Measurements from ENCODE around the gene CCR8. TPM values are rescaled to one million over a fixed set of nuclear protein-coding genes. Genes with fewer than 3 reads are reported as not detected.
"Not testable (repeated sequence)": the region's sequence is repeated elsewhere in the genome, so short reads cannot be mapped to it uniquely, and the experiment has no call there.

Gene CCR8
- total RNA-seq, 1 donor from 2014 or later = not detected

- DNase-seq (ENCODE audit: low read depth) = no peak
- TF ChIP-seq, protein P1, sequence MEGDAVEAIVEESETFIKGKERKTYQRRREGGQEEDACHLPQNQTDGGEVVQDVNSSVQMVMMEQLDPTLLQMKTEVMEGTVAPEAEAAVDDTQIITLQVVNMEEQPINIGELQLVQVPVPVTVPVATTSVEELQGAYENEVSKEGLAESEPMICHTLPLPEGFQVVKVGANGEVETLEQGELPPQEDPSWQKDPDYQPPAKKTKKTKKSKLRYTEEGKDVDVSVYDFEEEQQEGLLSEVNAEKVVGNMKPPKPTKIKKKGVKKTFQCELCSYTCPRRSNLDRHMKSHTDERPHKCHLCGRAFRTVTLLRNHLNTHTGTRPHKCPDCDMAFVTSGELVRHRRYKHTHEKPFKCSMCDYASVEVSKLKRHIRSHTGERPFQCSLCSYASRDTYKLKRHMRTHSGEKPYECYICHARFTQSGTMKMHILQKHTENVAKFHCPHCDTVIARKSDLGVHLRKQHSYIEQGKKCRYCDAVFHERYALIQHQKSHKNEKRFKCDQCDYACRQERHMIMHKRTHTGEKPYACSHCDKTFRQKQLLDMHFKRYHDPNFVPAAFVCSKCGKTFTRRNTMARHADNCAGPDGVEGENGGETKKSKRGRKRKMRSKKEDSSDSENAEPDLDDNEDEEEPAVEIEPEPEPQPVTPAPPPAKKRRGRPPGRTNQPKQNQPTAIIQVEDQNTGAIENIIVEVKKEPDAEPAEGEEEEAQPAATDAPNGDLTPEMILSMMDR (conservative IDR thresholded peaks at IDR 0.05; ENCODE audit: low read depth, low read length) = no peak
- H3K4me3 ChIP-seq (ENCODE audit: low read depth, low read length) = no peak overlapping the region
Observed at GRCh38 chr3:39346785-39347585, 17.5 kb downstream of the CCR8 start.

GRCh38 chr3:39347586-39347876 lies 18.0 kb downstream of the CCR8 start:
- DNase-seq (ENCODE audit: low read depth) = no peak
- H3K4me3 ChIP-seq (ENCODE audit: low read depth, low read length) = no peak overlapping the region
- TF ChIP-seq, protein P1 (conservative IDR thresholded peaks at IDR 0.05; ENCODE audit: low read depth, low read length) = no peak

DNA sequence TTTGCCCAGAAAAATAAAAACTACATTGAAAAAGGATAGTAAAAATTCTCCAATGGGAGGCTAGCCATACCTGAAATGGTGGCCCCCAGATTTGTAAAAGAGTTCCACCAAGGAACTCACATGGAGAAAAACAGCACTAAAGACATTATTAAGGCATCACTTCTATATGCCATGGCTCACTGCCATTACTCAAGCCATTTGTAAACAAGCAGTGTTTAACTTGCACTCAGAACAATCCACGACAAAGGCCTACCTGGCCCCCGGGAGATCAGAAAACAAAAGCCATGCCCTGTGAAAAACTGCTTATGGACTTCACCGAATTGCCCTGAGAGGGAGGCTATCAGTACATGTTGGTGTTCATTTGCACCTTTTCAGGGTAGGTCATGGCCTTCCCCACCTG lies 19.6 kb downstream of the CCR8 start:
- H3K4me3 ChIP-seq (ENCODE audit: low read depth, low read length) = no peak overlapping the region
- DNase-seq (ENCODE audit: low read depth) = no peak

GRCh38 chr3:39350714-39351113 lies 21.2 kb downstream of the CCR8 start:
- DNase-seq (ENCODE audit: low read depth) = no peak
- H3K4me3 ChIP-seq (ENCODE audit: low read depth, low read length) = no peak overlapping the region
- TF ChIP-seq, protein P1 (conservative IDR thresholded peaks at IDR 0.05; ENCODE audit: low read depth, low read length) = no peak

More for the DNA sequence above, 19.6 kb downstream of the CCR8 start:
- TF ChIP-seq, protein P1 (conservative IDR thresholded peaks at IDR 0.05; ENCODE audit: low read depth, low read length) = no peak

DNA sequence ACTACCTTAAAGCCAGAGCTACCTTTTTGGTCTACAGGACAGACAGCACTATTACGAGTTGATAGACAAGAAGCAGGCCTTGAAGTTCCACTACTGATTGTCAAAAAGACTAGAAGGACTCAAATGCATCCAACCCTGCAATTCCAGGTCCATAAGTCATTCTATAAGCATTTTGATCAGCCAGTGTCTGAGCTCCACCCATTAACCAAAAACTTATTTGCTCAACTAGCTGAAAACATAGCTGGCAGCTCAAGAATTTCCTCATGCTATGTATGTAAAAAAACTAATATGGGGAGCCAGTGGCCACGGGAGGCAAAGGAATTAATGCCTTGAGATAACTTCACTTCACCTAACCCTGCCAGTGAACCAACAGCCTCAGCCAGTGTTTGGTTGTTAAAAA lies 21.6 kb downstream of the CCR8 start:
- DNase-seq (ENCODE audit: low read depth); H3K4me3 ChIP-seq (ENCODE audit: low read depth, low read length): not testable (repeated sequence)

- H3K4me3 ChIP-seq (ENCODE audit: low read depth, low read length); DNase-seq (ENCODE audit: low read depth): not testable (repeated sequence)
Observed at GRCh38 chr3:39353168-39353927, 23.8 kb downstream of the CCR8 start.

- TF ChIP-seq, protein P1 (conservative IDR thresholded peaks at IDR 0.05; ENCODE audit: low read depth, low read length) = no peak
- no peak overlapping the region for H3K4me3 ChIP-seq (ENCODE audit: low read depth, low read length)
- DNase-seq (ENCODE audit: low read depth) = no peak
Observed at GRCh38 chr3:39358333-39358732, 28.8 kb downstream of the CCR8 start.

All from epithelial cell of proximal tubule (primary cell).